ENCODE results near the gene CTNNA3.

The CTNNA3 gene

GRCh38 chr10:66882271-66882670, 813.7 kb downstream of the CTNNA3 start:
- WGBS (ENCODE audit: insufficient coverage) = 90% methylated on average over 1 of the region's 2 CpGs
- no peak overlapping the region for H3K27ac ChIP-seq (ENCODE audit: insufficient read depth in 1 of 2, low read depth in 1 of 2, low read length in 2 of 2, poor library complexity in 1 of 2, severe bottlenecking in 2 of 2)
- POLR2A ChIA-PET = no interaction called here

GRCh38 chr10:66881814-66882213, 814.2 kb downstream of the CTNNA3 start:
- Histone ChIP-seq H3K4me1 (ENCODE audit: control extremely low read depth in 1 of 4, control insufficient read depth in 4 of 4, insufficient read depth in 4 of 4, low read length in 3 of 4) (no peaks in the 10 kb centered on the region), H3K4me3 (ENCODE audit: control insufficient read depth in 1 of 7, extremely low read depth in 1 of 7, insufficient read depth in 4 of 7, low read depth in 2 of 7, low read length in 6 of 7) (no peak overlapping the region), H3K36me3 (ENCODE audit: control insufficient read depth in 4 of 4, insufficient read depth in 4 of 4, low read length in 3 of 4) (no peaks in the 10 kb centered on the region), H3K27ac (ENCODE audit: insufficient read depth in 1 of 2, low read depth in 1 of 2, low read length in 2 of 2, poor library complexity in 1 of 2, severe bottlenecking in 2 of 2) (no peak overlapping the region), H3K9me3 (ENCODE audit: control extremely low read depth in 1 of 5, control insufficient read depth in 4 of 5, insufficient read depth in 2 of 5, low read depth in 1 of 5, low read length in 4 of 5) (no peaks in the 10 kb centered on the region), H3K27me3 (replicated peaks in 2 of 5; ENCODE audit: control insufficient read depth in 4 of 5, insufficient read depth in 5 of 5, low read length in 4 of 5) (no peaks in the 10 kb centered on the region)
- ChIA-PET CTCF (interaction anchor here (1.2 kb wide), 1 partner anchor 13 kb away, joined by 5 read pairs; no protein-coding TSS in a partner anchor), POLR2A (no interaction called here)
- WGBS (ENCODE audit: insufficient coverage) = 87% methylated on average over 2 of the region's 3 CpGs
- DNase-seq = no peak

More at GRCh38 chr10:66882271-66882670, 813.7 kb downstream of the CTNNA3 start:
- Histone ChIP-seq H3K36me3 (ENCODE audit: control insufficient read depth in 4 of 4, insufficient read depth in 4 of 4, low read length in 3 of 4) (no peaks in the 10 kb centered on the region), H3K4me1 (ENCODE audit: control extremely low read depth in 1 of 4, control insufficient read depth in 4 of 4, insufficient read depth in 4 of 4, low read length in 3 of 4) (no peaks in the 10 kb centered on the region), H3K27me3 (replicated peaks in 2 of 5; ENCODE audit: control insufficient read depth in 4 of 5, insufficient read depth in 5 of 5, low read length in 4 of 5) (no peaks in the 10 kb centered on the region), H3K4me3 (ENCODE audit: control insufficient read depth in 1 of 7, extremely low read depth in 1 of 7, insufficient read depth in 4 of 7, low read depth in 2 of 7, low read length in 6 of 7) (no peak overlapping the region), H3K9me3 (ENCODE audit: control extremely low read depth in 1 of 5, control insufficient read depth in 4 of 5, insufficient read depth in 2 of 5, low read depth in 1 of 5, low read length in 4 of 5) (no peaks in the 10 kb centered on the region)
- DNase-seq = no peak
- CTCF ChIA-PET = interaction anchor here (1.2 kb wide), 1 partner anchor 13 kb away, joined by 5 read pairs; no protein-coding TSS in a partner anchor

GRCh38 chr10:66880826-66881225, 815.2 kb downstream of the CTNNA3 start:
- no peaks in the 10 kb centered on the region for H3K9me3 ChIP-seq (ENCODE audit: control extremely low read depth in 1 of 5, control insufficient read depth in 4 of 5, insufficient read depth in 2 of 5, low read depth in 1 of 5, low read length in 4 of 5)
- no peaks in the 10 kb centered on the region for H3K36me3 ChIP-seq (ENCODE audit: control insufficient read depth in 4 of 4, insufficient read depth in 4 of 4, low read length in 3 of 4)
- no peak overlapping the region for H3K4me3 ChIP-seq (ENCODE audit: control insufficient read depth in 1 of 7, extremely low read depth in 1 of 7, insufficient read depth in 4 of 7, low read depth in 2 of 7, low read length in 6 of 7)
- no peaks in the 10 kb centered on the region for H3K27me3 ChIP-seq (replicated peaks in 2 of 5; ENCODE audit: control insufficient read depth in 4 of 5, insufficient read depth in 5 of 5, low read length in 4 of 5)
- WGBS (ENCODE audit: insufficient coverage) = no CpG with 5 or more reads among the region's 2 CpGs
- CTCF ChIA-PET = no interaction called here
- no peaks in the 10 kb centered on the region for H3K4me1 ChIP-seq (ENCODE audit: control extremely low read depth in 1 of 4, control insufficient read depth in 4 of 4, insufficient read depth in 4 of 4, low read length in 3 of 4)
- POLR2A ChIA-PET = no interaction called here
- no peak overlapping the region for H3K27ac ChIP-seq (ENCODE audit: insufficient read depth in 1 of 2, low read depth in 1 of 2, low read length in 2 of 2, poor library complexity in 1 of 2, severe bottlenecking in 2 of 2)
- DNase-seq = no peak

- Histone ChIP-seq H3K27ac (ENCODE audit: insufficient read depth in 1 of 2, low read depth in 1 of 2, low read length in 2 of 2, poor library complexity in 1 of 2, severe bottlenecking in 2 of 2) (no peak overlapping the region), H3K36me3 (ENCODE audit: control insufficient read depth in 4 of 4, insufficient read depth in 4 of 4, low read length in 3 of 4) (no peaks in the 10 kb centered on the region), H3K9me3 (ENCODE audit: control extremely low read depth in 1 of 5, control insufficient read depth in 4 of 5, insufficient read depth in 2 of 5, low read depth in 1 of 5, low read length in 4 of 5) (no peaks in the 10 kb centered on the region), H3K4me1 (ENCODE audit: control extremely low read depth in 1 of 4, control insufficient read depth in 4 of 4, insufficient read depth in 4 of 4, low read length in 3 of 4) (no peaks in the 10 kb centered on the region), H3K4me3 (ENCODE audit: control insufficient read depth in 1 of 7, extremely low read depth in 1 of 7, insufficient read depth in 4 of 7, low read depth in 2 of 7, low read length in 6 of 7) (no peak overlapping the region), H3K27me3 (replicated peaks in 2 of 5; ENCODE audit: control insufficient read depth in 4 of 5, insufficient read depth in 5 of 5, low read length in 4 of 5) (no peaks in the 10 kb centered on the region)
- no CpG with 5 or more reads among the region's 1 CpG for WGBS (ENCODE audit: insufficient coverage)
- ChIA-PET CTCF (no interaction called here), POLR2A (no interaction called here)
- no peak for DNase-seq
These were observed 815.7 kb downstream of the CTNNA3 start for GRCh38 chr10:66880292-66880691.

- CTCF ChIA-PET = no interaction called here
- no peak for DNase-seq
- Histone ChIP-seq H3K4me1 (ENCODE audit: control extremely low read depth in 1 of 4, control insufficient read depth in 4 of 4, insufficient read depth in 4 of 4, low read length in 3 of 4) (no peaks in the 10 kb centered on the region), H3K4me3 (ENCODE audit: control insufficient read depth in 1 of 7, extremely low read depth in 1 of 7, insufficient read depth in 4 of 7, low read depth in 2 of 7, low read length in 6 of 7) (no peak overlapping the region), H3K27me3 (replicated peaks in 2 of 5; ENCODE audit: control insufficient read depth in 4 of 5, insufficient read depth in 5 of 5, low read length in 4 of 5) (no peaks in the 10 kb centered on the region), H3K9me3 (ENCODE audit: control extremely low read depth in 1 of 5, control insufficient read depth in 4 of 5, insufficient read depth in 2 of 5, low read depth in 1 of 5, low read length in 4 of 5) (no peaks in the 10 kb centered on the region), H3K27ac (ENCODE audit: insufficient read depth in 1 of 2, low read depth in 1 of 2, low read length in 2 of 2, poor library complexity in 1 of 2, severe bottlenecking in 2 of 2) (no peak overlapping the region), H3K36me3 (ENCODE audit: control insufficient read depth in 4 of 4, insufficient read depth in 4 of 4, low read length in 3 of 4) (no peaks in the 10 kb centered on the region)
- POLR2A ChIA-PET = no interaction called here
- no CpG with 5 or more reads among the region's 2 CpGs for WGBS (ENCODE audit: insufficient coverage)
These were observed 818.6 kb downstream of the CTNNA3 start for GRCh38 chr10:66877361-66877760.

GRCh38 chr10:66869635-66870034, 826.4 kb downstream of the CTNNA3 start:
- CTCF ChIA-PET = interaction anchor here (1.8 kb wide), 1 partner anchor 12 kb away, joined by 5 read pairs; no protein-coding TSS in a partner anchor
- Histone ChIP-seq H3K4me3 (ENCODE audit: control insufficient read depth in 1 of 7, extremely low read depth in 1 of 7, insufficient read depth in 4 of 7, low read depth in 2 of 7, low read length in 6 of 7) (no peak overlapping the region), H3K27me3 (replicated peaks in 2 of 5; ENCODE audit: control insufficient read depth in 4 of 5, insufficient read depth in 5 of 5, low read length in 4 of 5) (no peaks in the 10 kb centered on the region), H3K27ac (ENCODE audit: insufficient read depth in 1 of 2, low read depth in 1 of 2, low read length in 2 of 2, poor library complexity in 1 of 2, severe bottlenecking in 2 of 2) (no peak overlapping the region), H3K36me3 (ENCODE audit: control insufficient read depth in 4 of 4, insufficient read depth in 4 of 4, low read length in 3 of 4) (no peaks in the 10 kb centered on the region), H3K4me1 (ENCODE audit: control extremely low read depth in 1 of 4, control insufficient read depth in 4 of 4, insufficient read depth in 4 of 4, low read length in 3 of 4) (no peaks in the 10 kb centered on the region), H3K9me3 (ENCODE audit: control extremely low read depth in 1 of 5, control insufficient read depth in 4 of 5, insufficient read depth in 2 of 5, low read depth in 1 of 5, low read length in 4 of 5) (no peaks in the 10 kb centered on the region)
- no peak for DNase-seq
- POLR2A ChIA-PET = no interaction called here

- Histone ChIP-seq H3K27me3 (replicated peaks in 2 of 5; ENCODE audit: control insufficient read depth in 4 of 5, insufficient read depth in 5 of 5, low read length in 4 of 5) (no peaks in the 10 kb centered on the region), H3K9me3 (ENCODE audit: control extremely low read depth in 1 of 5, control insufficient read depth in 4 of 5, insufficient read depth in 2 of 5, low read depth in 1 of 5, low read length in 4 of 5) (peaks cover 0 to 2% (median 0%) of the 10 kb centered on the region in 5 experiments), H3K27ac (ENCODE audit: insufficient read depth in 1 of 2, low read depth in 1 of 2, low read length in 2 of 2, poor library complexity in 1 of 2, severe bottlenecking in 2 of 2) (no peak overlapping the region), H3K36me3 (ENCODE audit: control insufficient read depth in 4 of 4, insufficient read depth in 4 of 4, low read length in 3 of 4) (no peaks in the 10 kb centered on the region), H3K4me3 (ENCODE audit: control insufficient read depth in 1 of 7, extremely low read depth in 1 of 7, insufficient read depth in 4 of 7, low read depth in 2 of 7, low read length in 6 of 7) (no peak overlapping the region), H3K4me1 (ENCODE audit: control extremely low read depth in 1 of 4, control insufficient read depth in 4 of 4, insufficient read depth in 4 of 4, low read length in 3 of 4) (no peaks in the 10 kb centered on the region)
- ChIA-PET POLR2A (no interaction called here), CTCF (no interaction called here)
- DNase-seq = no peak
- WGBS (ENCODE audit: insufficient coverage) = 100% methylated on average over 3 of the region's 4 CpGs
These were observed 833.2 kb downstream of the CTNNA3 start for GRCh38 chr10:66862687-66863258.
